OCI-LY1 (cell line): Measurements from ENCODE around the gene CD320.
A peak's percentile ranks its signal among the peaks of the same experiment; 100 is the strongest.

ENCODE experiments used
- H2AFZ ChIP-seq: fragments of 200-600 bp; sonication (generic), shearing (Covaris generic); 2 replicates; pipeline ENCODE4 v1.6.0; 2014; ENCODE audit warnings: antibody characterized with exemption, mild to moderate bottlenecking, low read length
- H3F3A ChIP-seq: fragments of 200-600 bp; sonication (generic), shearing (Covaris generic); 2 replicates; pipeline ENCODE4 v1.6.0; 2014; ENCODE audit warnings: mild to moderate bottlenecking, antibody characterized with exemption, low read length, moderate library complexity; ENCODE audit not compliant: insufficient read depth
- H3K27ac ChIP-seq: fragments of 200-600 bp; sonication (generic); 2 replicates; pipeline ENCODE4 v1.5.1; 2014; ENCODE audit warnings: low read length, mixed run types, mild to moderate bottlenecking, low read depth; ENCODE audit not compliant: poor library complexity, severe bottlenecking
- H3K27me3 ChIP-seq: fragments of 200-600 bp; sonication (generic); 2 replicates; pipeline ENCODE4 v1.6.0; 2014; ENCODE audit warnings: antibody characterized with exemption, mild to moderate bottlenecking, low read length, moderate library complexity; ENCODE audit not compliant: insufficient read depth
- H3K36me3 ChIP-seq: fragments of 200-600 bp; sonication (generic); 2 replicates; pipeline ENCODE4 v1.6.1; 2014; ENCODE audit warnings: mild to moderate bottlenecking, antibody characterized with exemption, low read length, moderate library complexity, mixed read lengths; ENCODE audit not compliant: insufficient read depth
- H3K4me1 ChIP-seq: fragments of 200-600 bp; sonication (generic); 2 replicates; pipeline ENCODE4 v1.5.1; 2014; ENCODE audit warnings: mild to moderate bottlenecking, low read length, moderate library complexity; ENCODE audit not compliant: insufficient read depth, severe bottlenecking
- H3K4me2 ChIP-seq: fragments of 200-600 bp; sonication (generic), shearing (Covaris generic); 2 replicates; pipeline ENCODE4 v1.6.1; 2014; ENCODE audit warnings: low read length
- H3K4me3 ChIP-seq: fragments of 200-600 bp; sonication (generic); 2 replicates; pipeline ENCODE4 v1.5.1; 2014; ENCODE audit warnings: low read length, low read depth, mild to moderate bottlenecking, mixed read lengths; ENCODE audit not compliant: poor library complexity, severe bottlenecking
- H3K79me2 ChIP-seq: fragments of 200-600 bp; shearing (Covaris generic); 2 replicates; pipeline ENCODE4 v1.6.1; 2016; ENCODE audit warnings: mixed run types, low read length, mixed read lengths; ENCODE audit not compliant: insufficient read depth
- H3K9ac ChIP-seq: fragments of 200-600 bp; sonication (generic), shearing (Covaris generic); 2 replicates; pipeline ENCODE4 v1.6.1; 2014; ENCODE audit warnings: mild to moderate bottlenecking, low read length, mixed read lengths
- H3K9me2 ChIP-seq: fragments of 200-600 bp; sonication (generic), shearing (Covaris generic); 2 replicates; pipeline ENCODE4 v1.6.1; 2014; ENCODE audit warnings: low read depth, mild to moderate bottlenecking, low read length, mixed read lengths
- H3K9me3 ChIP-seq: fragments of 200-600 bp; shearing (Covaris generic); 2 replicates; pipeline ENCODE4 v1.6.1; 2014; ENCODE audit warnings: low read length, mixed read lengths
- H4K20me1 ChIP-seq: fragments of 200-600 bp; sonication (generic), shearing (Covaris generic); 2 replicates; pipeline ENCODE4 v1.6.0; 2016; ENCODE audit warnings: mild to moderate bottlenecking, low read length; ENCODE audit not compliant: insufficient read depth
- EZH2 ChIP-seq: fragments of 200-600 bp; sonication (generic), shearing (Covaris generic); IDR thresholded peaks from 2 replicates; pipeline ENCODE4 v1.8.0; 2017; ENCODE audit warnings: borderline replicate concordance, mixed run types, mild to moderate bottlenecking, antibody characterized with exemption, low read length, moderate library complexity, mixed read lengths
- TF ChIP-seq, protein P1 (sequence below): fragments of 200-600 bp; sonication (generic), shearing (Covaris generic); IDR thresholded peaks from 2 replicates; pipeline ENCODE4 v1.5.1; 2017; ENCODE audit warnings: mild to moderate bottlenecking, antibody characterized with exemption, low read length, moderate library complexity, mixed read lengths

CD320 gene

DNA sequence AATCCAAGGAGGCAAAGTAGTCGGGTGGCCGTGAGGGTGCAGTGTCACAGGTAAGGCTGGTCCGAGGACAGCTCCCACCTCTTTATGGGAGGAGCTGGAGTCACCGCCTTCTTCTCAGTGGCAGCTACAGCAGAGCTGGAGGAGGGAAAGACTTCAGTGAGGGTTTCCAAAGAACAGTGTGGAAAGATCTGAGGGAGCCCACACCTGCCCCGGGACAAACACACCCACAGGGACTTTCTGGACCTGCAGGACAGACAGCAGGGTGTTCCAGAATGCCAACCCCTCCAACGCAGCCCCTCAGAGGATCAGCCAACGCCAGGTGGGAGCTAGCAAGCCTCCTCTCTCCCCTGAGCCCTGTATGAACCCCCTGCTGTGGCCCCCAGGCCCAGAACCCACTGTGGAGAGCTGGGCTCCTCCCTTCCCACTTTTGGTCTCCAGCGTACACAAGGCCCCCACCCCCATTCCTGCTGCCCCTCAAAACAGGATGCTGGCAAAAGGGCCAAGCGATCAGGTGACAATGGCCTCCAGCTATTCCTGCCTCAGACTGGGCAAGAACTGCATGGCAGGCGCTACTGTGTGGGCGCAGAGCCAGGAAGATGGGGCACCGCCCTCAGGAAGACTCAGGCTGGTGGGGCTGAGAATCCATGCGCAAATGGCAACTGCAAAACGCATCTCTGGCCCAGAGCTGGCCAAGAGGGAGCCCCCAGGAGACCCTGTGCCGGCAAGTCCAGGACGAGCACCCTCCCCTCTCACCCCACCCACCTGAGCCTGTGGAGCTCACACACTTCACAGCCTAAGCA, 3.5 kb upstream of the CD320 start:
- no peak overlapping the region for H3K4me3 ChIP-seq
- TF ChIP-seq, protein P1, sequence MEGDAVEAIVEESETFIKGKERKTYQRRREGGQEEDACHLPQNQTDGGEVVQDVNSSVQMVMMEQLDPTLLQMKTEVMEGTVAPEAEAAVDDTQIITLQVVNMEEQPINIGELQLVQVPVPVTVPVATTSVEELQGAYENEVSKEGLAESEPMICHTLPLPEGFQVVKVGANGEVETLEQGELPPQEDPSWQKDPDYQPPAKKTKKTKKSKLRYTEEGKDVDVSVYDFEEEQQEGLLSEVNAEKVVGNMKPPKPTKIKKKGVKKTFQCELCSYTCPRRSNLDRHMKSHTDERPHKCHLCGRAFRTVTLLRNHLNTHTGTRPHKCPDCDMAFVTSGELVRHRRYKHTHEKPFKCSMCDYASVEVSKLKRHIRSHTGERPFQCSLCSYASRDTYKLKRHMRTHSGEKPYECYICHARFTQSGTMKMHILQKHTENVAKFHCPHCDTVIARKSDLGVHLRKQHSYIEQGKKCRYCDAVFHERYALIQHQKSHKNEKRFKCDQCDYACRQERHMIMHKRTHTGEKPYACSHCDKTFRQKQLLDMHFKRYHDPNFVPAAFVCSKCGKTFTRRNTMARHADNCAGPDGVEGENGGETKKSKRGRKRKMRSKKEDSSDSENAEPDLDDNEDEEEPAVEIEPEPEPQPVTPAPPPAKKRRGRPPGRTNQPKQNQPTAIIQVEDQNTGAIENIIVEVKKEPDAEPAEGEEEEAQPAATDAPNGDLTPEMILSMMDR = no peak
- TF ChIP-seq EZH2 = no peak
- no peaks in the 10 kb centered on the region for H3K9me3 ChIP-seq
- no peaks in the 10 kb centered on the region for H3K9me2 ChIP-seq
- H3K4me1 ChIP-seq = peaks cover 19% of the 10 kb centered on the region
- no peaks in the 10 kb centered on the region; the same call in 1 of the 2 replicates for H3K79me2 ChIP-seq
- H2AFZ ChIP-seq = no peak overlapping the region
- no peaks in the 10 kb centered on the region for H3F3A ChIP-seq
- H3K27me3 ChIP-seq = no peaks in the 10 kb centered on the region
- peaks cover 64% of the 10 kb centered on the region for H3K36me3 ChIP-seq
- H3K9ac ChIP-seq = no peak overlapping the region
- no peaks in the 10 kb centered on the region for H4K20me1 ChIP-seq
- no peak overlapping the region for H3K4me2 ChIP-seq
- no peak overlapping the region for H3K27ac ChIP-seq

DNA sequence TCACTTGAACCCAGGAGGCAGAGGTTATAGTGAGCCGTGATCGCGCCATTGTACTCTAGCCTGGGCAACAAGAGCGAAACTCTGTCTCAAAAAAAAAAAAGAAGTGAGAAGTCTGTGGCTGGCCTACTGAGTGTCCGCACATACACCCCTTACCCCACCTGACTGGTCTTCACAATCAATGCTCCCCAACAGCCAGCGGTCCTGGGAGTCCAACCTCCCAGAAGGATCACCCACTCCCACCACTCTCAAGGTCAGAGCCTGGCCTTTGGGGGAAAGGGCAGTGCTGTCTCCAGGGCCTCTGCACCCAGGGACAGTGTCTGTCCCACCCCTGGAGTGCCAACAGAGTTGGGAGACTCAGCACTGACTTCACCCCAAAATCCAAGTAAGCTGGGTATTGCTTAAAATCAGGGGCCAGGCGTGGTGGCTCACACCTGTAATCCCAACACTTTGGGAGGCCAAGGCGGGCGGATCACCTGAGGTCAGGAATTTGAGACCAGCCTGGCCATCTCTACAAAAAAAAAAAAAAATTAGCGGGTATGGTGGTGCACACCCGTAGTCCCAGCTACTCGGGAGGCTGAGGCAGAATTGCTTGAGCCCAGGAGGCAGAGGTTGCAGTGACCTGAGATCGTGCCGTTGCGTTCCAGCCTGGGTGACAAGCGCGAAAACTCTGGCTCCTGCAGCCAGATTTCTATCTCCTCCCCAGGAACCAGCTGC, 2.3 kb upstream of the CD320 start:
- no peaks in the 10 kb centered on the region for H4K20me1 ChIP-seq
- no peak for TF ChIP-seq EZH2
- TF ChIP-seq, protein P1 = no peak
- no peaks in the 10 kb centered on the region; the same call in 1 of the 2 replicates for H3K79me2 ChIP-seq
- no peaks in the 10 kb centered on the region for H3F3A ChIP-seq
- no peak overlapping the region for H2AFZ ChIP-seq
- H3K4me2 ChIP-seq = no peak overlapping the region
- no peaks in the 10 kb centered on the region for H3K9me3 ChIP-seq
- H3K9me2 ChIP-seq = no peaks in the 10 kb centered on the region
- peaks cover 63% of the 10 kb centered on the region for H3K36me3 ChIP-seq
- H3K27ac ChIP-seq = no peak overlapping the region
- H3K4me3 ChIP-seq = no peak overlapping the region
- H3K27me3 ChIP-seq = no peaks in the 10 kb centered on the region
- peaks cover 22% of the 10 kb centered on the region for H3K4me1 ChIP-seq
- no peak overlapping the region for H3K9ac ChIP-seq

DNA sequence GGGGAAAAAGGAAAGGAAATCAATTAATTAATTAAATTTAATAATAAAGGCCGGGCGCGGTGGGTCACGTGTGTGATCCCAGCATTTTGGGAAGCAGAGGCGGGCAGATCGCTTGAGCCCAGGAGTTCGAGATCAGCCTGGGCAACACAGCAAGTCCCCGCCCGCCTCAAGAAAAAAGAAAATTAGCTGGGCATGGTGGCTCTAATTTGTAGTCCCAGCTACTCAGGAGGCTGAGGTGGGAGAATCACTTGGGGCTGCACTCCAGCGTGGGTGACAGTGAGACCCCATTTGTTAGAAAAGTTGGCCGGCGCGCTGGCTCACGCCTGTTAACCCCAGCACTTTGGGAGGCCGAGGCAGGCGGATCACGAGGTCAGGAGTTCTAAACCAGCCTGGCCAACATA, 733 bp upstream of the CD320 start:
- Histone ChIP-seq H2AFZ (no peak overlapping the region), H3K9me2 (no peaks in the 10 kb centered on the region), H3K4me1 (peaks cover 22% of the 10 kb centered on the region), H3K79me2 (no peaks in the 10 kb centered on the region; the same call in 1 of the 2 replicates), H3K9ac (peak overlapping the region; percentile 84), H3K4me3 (peak overlapping the region; percentile 70), H3F3A (no peaks in the 10 kb centered on the region), H3K36me3 (peaks cover 59% of the 10 kb centered on the region), H3K9me3 (no peaks in the 10 kb centered on the region), H4K20me1 (no peaks in the 10 kb centered on the region), H3K27me3 (no peaks in the 10 kb centered on the region), H3K4me2 (peak overlapping the region; percentile 91), H3K27ac (no peak overlapping the region)
- no peak for TF ChIP-seq EZH2
- TF ChIP-seq, protein P1 = no peak
